ENCODE measurements around the gene TAF11L8.
"Not testable (repeated sequence)": the region's sequence is repeated elsewhere in the genome, so short reads cannot be mapped to it uniquely, and the experiment has no call there.

The TAF11L8 gene

DNA sequence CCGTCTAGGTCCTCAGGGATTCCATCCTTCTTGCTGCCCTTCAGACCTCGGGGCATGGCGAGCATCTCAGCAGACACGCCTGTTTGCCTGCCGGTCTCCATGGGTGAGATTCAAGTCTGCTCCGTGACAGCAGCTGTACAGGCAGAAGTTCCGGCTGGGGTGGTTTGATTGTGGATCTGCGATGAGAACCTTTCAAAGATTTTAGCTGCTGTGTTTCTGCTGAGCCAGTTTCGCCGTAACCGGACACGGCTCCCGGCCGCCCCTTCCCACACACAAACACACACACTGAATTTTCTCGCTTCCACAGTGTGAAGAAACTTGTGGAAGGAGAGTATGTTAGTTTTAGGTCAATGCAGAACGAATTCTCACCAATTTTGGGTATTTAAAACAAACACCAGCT, at the start of gene TAF11L8:
TAF11L8 (minus strand) TSS at position 101 of the 400 bp plus-strand sequence.
- not testable (repeated sequence) for H3K4me3 ChIP-seq (ENCODE audit: low read depth, low read length)

DNA sequence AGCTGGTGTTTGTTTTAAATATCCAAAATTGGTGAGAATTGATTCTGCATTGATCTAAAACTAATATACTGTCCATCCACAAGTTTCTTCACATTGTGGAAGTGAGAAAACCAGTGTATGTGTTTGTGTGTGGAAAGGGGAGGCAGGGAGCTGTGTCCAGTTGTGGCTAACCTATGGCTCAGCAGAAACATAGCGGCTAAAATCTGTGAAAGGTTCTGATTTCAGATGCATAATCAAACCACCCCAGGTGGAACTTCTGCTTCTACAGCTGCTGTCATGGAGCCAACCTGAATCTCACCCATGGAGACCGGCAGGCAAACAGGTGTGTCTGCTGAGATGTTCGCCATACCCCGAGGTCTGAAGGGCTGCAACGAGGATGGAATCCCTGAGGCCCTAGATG, 43.4 kb upstream of the TAF11L8 start, which contains the start of gene TAF11L14:
TAF11L14 (plus strand) TSS at position 301 of the 400 bp plus-strand sequence.
- H3K4me3 ChIP-seq (ENCODE audit: low read depth, low read length), result no peak within 1 kb of the TSS
- TF ChIP-seq, protein P1, sequence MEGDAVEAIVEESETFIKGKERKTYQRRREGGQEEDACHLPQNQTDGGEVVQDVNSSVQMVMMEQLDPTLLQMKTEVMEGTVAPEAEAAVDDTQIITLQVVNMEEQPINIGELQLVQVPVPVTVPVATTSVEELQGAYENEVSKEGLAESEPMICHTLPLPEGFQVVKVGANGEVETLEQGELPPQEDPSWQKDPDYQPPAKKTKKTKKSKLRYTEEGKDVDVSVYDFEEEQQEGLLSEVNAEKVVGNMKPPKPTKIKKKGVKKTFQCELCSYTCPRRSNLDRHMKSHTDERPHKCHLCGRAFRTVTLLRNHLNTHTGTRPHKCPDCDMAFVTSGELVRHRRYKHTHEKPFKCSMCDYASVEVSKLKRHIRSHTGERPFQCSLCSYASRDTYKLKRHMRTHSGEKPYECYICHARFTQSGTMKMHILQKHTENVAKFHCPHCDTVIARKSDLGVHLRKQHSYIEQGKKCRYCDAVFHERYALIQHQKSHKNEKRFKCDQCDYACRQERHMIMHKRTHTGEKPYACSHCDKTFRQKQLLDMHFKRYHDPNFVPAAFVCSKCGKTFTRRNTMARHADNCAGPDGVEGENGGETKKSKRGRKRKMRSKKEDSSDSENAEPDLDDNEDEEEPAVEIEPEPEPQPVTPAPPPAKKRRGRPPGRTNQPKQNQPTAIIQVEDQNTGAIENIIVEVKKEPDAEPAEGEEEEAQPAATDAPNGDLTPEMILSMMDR (IDR thresholded peaks at IDR 0.05; ENCODE audit: borderline replicate concordance, insufficient read depth, low read depth, low read length), result no peak

DNA sequence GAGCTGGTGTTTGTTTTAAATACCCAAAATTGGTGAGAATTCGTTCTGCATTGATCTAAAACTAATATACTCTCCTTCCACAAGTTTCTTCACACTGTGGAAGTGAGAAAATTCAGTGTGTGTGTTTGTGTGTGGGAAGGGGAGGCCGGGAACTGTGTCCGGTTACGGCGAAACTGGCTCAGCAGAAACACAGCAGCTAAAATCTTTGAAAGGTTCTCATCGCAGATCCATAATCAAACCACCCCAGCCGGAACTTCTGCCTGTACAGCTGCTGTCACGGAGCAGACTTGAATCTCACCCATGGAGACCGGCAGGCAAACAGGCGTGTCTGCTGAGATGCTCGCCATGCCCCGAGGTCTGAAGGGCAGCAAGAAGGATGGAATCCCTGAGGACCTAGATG, 41.0 kb upstream of the TAF11L8 start, which contains the start of gene TAF11L13:
TAF11L13 (plus strand) TSS at position 301 of the 400 bp plus-strand sequence.
- not testable (repeated sequence) for H3K4me3 ChIP-seq (ENCODE audit: low read depth, low read length)

DNA sequence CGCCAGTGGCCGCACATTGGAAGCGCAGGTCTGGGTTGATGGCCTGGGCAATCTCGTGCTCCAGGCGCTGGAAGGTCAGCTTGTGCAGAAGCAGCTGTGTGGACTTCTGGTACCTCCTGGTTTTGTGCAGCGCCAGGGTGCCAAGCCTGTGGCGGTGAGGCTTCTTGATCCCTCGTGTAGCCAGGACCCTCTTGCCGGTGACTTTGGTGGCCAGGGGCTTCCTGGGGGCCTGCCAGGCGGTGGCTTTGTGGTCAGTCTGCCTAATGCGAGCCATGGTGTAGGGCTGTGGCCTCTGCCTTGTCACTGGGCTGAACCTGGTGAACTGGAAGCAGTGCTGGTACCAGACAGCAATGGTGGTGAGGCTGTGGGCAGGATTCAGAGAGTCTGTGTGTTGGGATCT, 34.9 kb upstream of the TAF11L8 start:
- TF ChIP-seq, protein P1 (IDR thresholded peaks at IDR 0.05; ENCODE audit: borderline replicate concordance, insufficient read depth, low read depth, low read length), result no peak
- H3K4me3 ChIP-seq (ENCODE audit: low read depth, low read length), result no peak overlapping the region

DNA sequence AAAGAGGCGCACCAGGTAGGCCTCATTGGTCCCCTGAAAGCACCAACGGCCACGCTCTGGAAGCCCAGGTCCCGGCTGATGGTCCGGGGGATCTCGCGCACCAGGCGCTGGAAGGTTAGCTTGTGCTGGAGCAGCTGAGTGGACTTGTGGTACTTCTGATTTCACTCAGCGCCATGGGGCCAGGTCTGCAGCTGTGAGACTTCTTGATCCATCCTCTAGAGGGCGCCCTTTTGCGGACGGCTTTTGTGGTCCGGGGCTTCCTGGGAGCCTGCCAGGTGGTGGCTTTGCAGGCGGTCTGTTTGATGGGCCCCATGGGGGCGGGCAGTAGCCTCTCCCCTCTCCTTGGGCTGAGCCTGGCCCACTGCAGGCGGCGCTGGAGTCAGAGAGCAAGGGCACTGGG, 29.9 kb upstream of the TAF11L8 start:
- TF ChIP-seq, protein P1 (IDR thresholded peaks at IDR 0.05; ENCODE audit: borderline replicate concordance, insufficient read depth, low read depth, low read length), result no peak

DNA sequence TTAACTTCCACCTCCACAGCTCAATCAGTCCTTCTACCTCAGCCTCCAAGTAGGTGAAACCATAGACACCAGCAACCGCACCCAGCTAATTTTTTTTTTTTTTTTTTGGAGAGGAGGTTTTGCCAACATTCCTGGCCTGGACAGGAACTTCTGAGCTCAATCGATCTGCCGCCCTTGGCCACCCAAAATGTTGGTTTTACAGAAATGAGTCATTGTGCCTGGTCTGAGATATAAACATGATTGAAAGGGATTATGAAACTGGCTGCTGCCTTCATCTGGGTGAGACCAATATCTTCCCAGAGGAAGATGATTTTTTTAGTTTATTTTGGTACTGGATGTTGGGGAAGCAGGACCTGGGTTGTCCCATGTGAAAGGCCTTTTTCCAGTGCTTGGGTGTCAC, 28.6 kb upstream of the TAF11L8 start:
- no peak overlapping the region for H3K4me3 ChIP-seq (ENCODE audit: low read depth, low read length)
- TF ChIP-seq, protein P1 (IDR thresholded peaks at IDR 0.05; ENCODE audit: borderline replicate concordance, insufficient read depth, low read depth, low read length), result no peak

More for the DNA sequence above, 29.9 kb upstream of the TAF11L8 start:
- H3K4me3 ChIP-seq (ENCODE audit: low read depth, low read length), result no peak overlapping the region

DNA sequence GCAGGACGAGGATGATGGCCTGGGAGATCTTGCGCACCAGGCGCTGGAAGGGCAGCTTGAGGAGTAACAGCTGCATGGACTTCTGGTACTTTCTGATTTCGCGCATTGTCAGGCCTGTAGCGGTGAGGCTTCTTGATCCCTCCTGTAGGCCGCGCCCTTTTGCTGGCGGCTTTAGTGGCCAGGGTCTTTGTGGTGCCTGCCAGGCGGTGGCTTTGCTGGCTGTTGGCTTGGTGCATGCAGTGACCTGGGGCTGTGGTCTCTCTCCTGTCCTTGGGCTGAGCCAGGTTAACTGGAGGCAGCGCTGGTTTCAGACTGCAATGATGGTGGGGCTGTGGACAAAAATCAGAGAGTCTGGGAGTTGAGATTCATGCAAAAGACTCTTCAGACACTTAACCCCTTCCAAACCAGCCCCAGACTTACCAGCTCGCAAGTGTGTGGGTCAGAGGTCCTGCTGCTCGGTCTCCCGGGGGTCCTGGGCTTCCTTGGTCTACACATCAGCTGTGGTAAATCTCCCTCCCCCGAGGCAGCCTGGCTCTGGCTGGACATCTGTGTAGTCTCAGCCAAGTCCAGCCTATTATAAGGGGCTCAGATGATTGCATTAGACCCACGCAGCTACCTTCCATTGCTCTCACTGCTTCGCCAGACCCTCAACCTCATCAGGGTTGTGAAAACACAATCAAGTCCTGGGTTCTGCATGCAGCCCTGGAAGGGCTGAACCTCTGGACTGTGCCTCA, 24.3 kb upstream of the TAF11L8 start:
- TF ChIP-seq, protein P1 (IDR thresholded peaks at IDR 0.05; ENCODE audit: borderline replicate concordance, insufficient read depth, low read depth, low read length), result no peak
- H3K4me3 ChIP-seq (ENCODE audit: low read depth, low read length), result no peak overlapping the region

DNA sequence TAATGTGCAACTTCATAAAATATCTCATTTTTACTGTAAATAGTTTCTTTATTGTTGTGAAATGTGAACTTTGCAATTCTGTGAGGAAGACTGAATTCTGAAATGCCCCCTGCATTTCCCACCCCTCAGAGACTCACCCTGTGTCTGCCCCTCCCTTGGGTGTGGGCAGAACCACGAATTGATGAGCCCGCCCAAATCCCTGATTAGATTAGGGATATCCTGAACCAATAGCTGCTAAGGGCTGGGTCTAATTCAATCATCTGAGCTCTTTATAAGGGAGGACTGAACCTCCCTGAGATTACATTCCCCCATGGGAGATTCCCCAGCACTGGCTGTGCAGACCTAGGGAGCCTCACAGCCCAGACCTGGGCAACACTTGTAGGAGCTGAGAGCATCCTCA, 19.3 kb upstream of the TAF11L8 start, which contains the start of gene TAF11L12:
TAF11L12 (plus strand) TSS at position 301 of the 400 bp plus-strand sequence.
- not testable (repeated sequence) for H3K4me3 ChIP-seq (ENCODE audit: low read depth, low read length)

DNA sequence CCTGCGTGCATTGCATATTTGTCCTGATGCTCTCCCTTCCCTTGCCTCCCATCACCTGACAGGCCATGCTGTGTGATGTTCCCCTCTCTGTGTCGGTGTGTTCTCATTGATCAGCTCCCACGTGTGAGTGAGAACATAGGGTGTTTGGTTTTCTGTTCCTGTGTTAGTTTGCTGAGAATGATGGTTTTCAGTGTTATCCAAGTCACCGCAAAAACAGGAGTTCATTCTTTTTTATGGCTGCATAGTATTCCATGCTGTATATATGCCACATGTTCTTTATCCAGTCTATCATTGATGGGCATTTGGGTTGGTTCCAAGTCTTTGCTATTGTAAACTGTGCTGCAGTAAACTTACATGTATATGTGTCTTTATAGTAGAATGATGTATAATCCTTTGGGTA, 16.7 kb upstream of the TAF11L8 start:
- not testable (repeated sequence) for H3K4me3 ChIP-seq (ENCODE audit: low read depth, low read length)
